ENCODE data around the gene PLAGL1.

GRCh38 chr6:143949535-143949934 is 58.5 kb downstream of the PLAGL1 start:
- no peak for TF ChIP-seq ATF2 (CRISPR knock-in tag; IDR thresholded peaks at IDR 0.05)
- TF ChIP-seq ZNF367 (CRISPR knock-in tag; IDR thresholded peaks at IDR 0.05; ENCODE audit: borderline replicate concordance): no peak
- no peak for TF ChIP-seq ZNF282 (IDR thresholded peaks at IDR 0.05; ENCODE audit: partially characterized antibody)
- no peak for TF ChIP-seq CTCF (CRISPR knock-in tag; IDR thresholded peaks at IDR 0.05)
- TF ChIP-seq SMAD1 (CRISPR knock-in tag; IDR thresholded peaks at IDR 0.05; ENCODE audit: borderline replicate concordance, low read depth): no peak
